Testis (tissue), 3 donors: ENCODE results near the gene TRIO. TPM values are rescaled to one million over a fixed set of nuclear protein-coding genes. Genes with fewer than 3 reads are reported as not detected.

ENCODE experiments used
- DNase-seq: peaks from one replicate; pipeline ENCODE4 v3.0.0-alpha.2; 2019
- H3K27ac ChIP-seq, 2 donors: fragments of 200-600 bp; sonication (generic); one replicate each; pipeline ENCODE4 v1.5.1; 2019
- H3K27me3 ChIP-seq: fragments of 200-600 bp; sonication (generic); one replicate; pipeline ENCODE4 v1.5.1; 2019
- H3K36me3 ChIP-seq: fragments of 200-600 bp; sonication (generic); one replicate; pipeline ENCODE4 v1.5.1; 2017; ENCODE audit warnings: low read depth; ENCODE audit errors: missing control alignments
- H3K4me1 ChIP-seq: fragments of 200-600 bp; sonication (generic); one replicate; pipeline ENCODE4 v1.5.1; 2019
- H3K4me3 ChIP-seq, 2 donors: fragments of 200-600 bp; sonication (generic); one replicate each; pipeline ENCODE4 v1.5.1; 2017 to 2019
- H3K9me3 ChIP-seq: fragments of 200-600 bp; sonication (generic); one replicate; pipeline ENCODE4 v1.5.1; 2017
- CTCF ChIP-seq, 3 experiments: fragments of 450-650 bp in 2 of 3; fragments of 200-600 bp in 1 of 3; sonication (generic) in 1 of 3; IDR thresholded peaks; one replicate each; pipeline ENCODE4 v1.5.1; 2016 to 2019; ENCODE audit warnings: antibody characterized with exemption in 3 of 3, mild to moderate bottlenecking in 2 of 3, moderate library complexity in 1 of 3
- POLR2A ChIP-seq: fragments of 450-650 bp; IDR thresholded peaks from one replicate; pipeline ENCODE4 v1.6.1; 2017; ENCODE audit warnings: antibody characterized with exemption, mild to moderate bottlenecking, moderate library complexity
- WGBS, 2 donors: methylation state at CpG; one replicate each; pipeline ENCODE4 v1.1.5; 2018; 5-methylcytosine and 5-hydroxymethylcytosine counted together
- intact Hi-C: fragments of 100-400 bp; cut with DNase I; formaldehyde crosslinking; loops from one replicate; pipeline ENCODE4 v1.15.1; 2023; ENCODE audit warnings: low total_unique reads
- polyA plus RNA-seq: library from polyadenylated mRNA; stranded (reverse); fragments of 350-450 nt; fragmentation: Illumina TruSeq; extraction: RNeasy Lipid Tissue Mini Kit (QIAGEN cat#74804); gene quantifications from one replicate; pipeline ENCODE4 v1.2.3, GENCODE V29; 2014; ENCODE audit warnings: low read depth, low replicate concordance; ENCODE audit not compliant: insufficient read depth
- total RNA-seq, 2 donors: library from RNA; depleted of rRNA; stranded (reverse); fragments of >200 nt; gene quantifications; one replicate each; pipeline ENCODE4 v1.2.3, GENCODE V29; 2016

TRIO gene
- total and polyA plus RNA-seq, 3 donors from 2014 or later: 47.2 to 295 (median 249) TPM

GRCh38 chr5:14215901-14216300 is 72.8 kb downstream of the TRIO start:
- Histone ChIP-seq H3K9me3 (no peaks in the 10 kb centered on the region), H3K4me1 (peaks cover 24% of the 10 kb centered on the region), H3K27me3 (no peaks in the 10 kb centered on the region), H3K4me3 (no peak overlapping the region), H3K36me3 (no peaks in the 10 kb centered on the region), H3K27ac (no peak overlapping the region)
- intact Hi-C loops: no loop called here
- WGBS, 2 donors: 90 to 93% methylated on average over 6 of the region's 6 CpGs
- DNase-seq: no peak
- no peak for TF ChIP-seq POLR2A

GRCh38 chr5:14216372-14216771 is 73.2 kb downstream of the TRIO start:
- 94 to 97% methylated on average over 2 of the region's 2 CpGs for WGBS, 2 donors
- H3K27me3 ChIP-seq: no peaks in the 10 kb centered on the region
- peaks cover 28% of the 10 kb centered on the region for H3K4me1 ChIP-seq
- TF ChIP-seq CTCF (IDR thresholded peaks at IDR 0.05): no peak
- no peak for TF ChIP-seq POLR2A
- no peak overlapping the region for H3K4me3 ChIP-seq
- H3K36me3 ChIP-seq: no peaks in the 10 kb centered on the region
- intact Hi-C loops: no loop called here
- no peak for DNase-seq
- no peaks in the 10 kb centered on the region for H3K9me3 ChIP-seq
- no peak overlapping the region for H3K27ac ChIP-seq

- no peak overlapping the region for H3K4me3 ChIP-seq
- DNase-seq: no peak
- 88 to 90% methylated on average over 6 to 7 of the region's 7 CpGs for WGBS, 2 donors
- intact Hi-C loops: no loop called here
- H3K27ac ChIP-seq: no peak overlapping the region
- TF ChIP-seq POLR2A (no peak), CTCF (IDR thresholded peaks at IDR 0.05) (no peak)
- H3K4me1 ChIP-seq: peaks cover 28% of the 10 kb centered on the region
- H3K9me3 ChIP-seq: no peaks in the 10 kb centered on the region
- no peaks in the 10 kb centered on the region for H3K36me3 ChIP-seq
- H3K27me3 ChIP-seq: no peaks in the 10 kb centered on the region
Measured at GRCh38 chr5:14216902-14217301, 73.8 kb downstream of the TRIO start.

GRCh38 chr5:14217587-14217986 is 74.4 kb downstream of the TRIO start:
- H3K4me1 ChIP-seq: peaks cover 28% of the 10 kb centered on the region
- WGBS, 2 donors: 61 to 66% methylated on average over 4 of the region's 4 CpGs
- intact Hi-C loops: no loop called here
- H3K9me3 ChIP-seq: no peaks in the 10 kb centered on the region
- no peak overlapping the region for H3K4me3 ChIP-seq
- no peak for TF ChIP-seq CTCF (IDR thresholded peaks at IDR 0.05)
- no peak for TF ChIP-seq POLR2A
- DNase-seq: no peak
- H3K27ac ChIP-seq: no peak overlapping the region
- H3K27me3 ChIP-seq: no peaks in the 10 kb centered on the region
- no peaks in the 10 kb centered on the region for H3K36me3 ChIP-seq

GRCh38 chr5:14218011-14218410 is 74.9 kb downstream of the TRIO start:
- no peak overlapping the region for H3K27ac ChIP-seq
- 66 to 80% methylated on average over 3 of the region's 3 CpGs for WGBS, 2 donors
- no peaks in the 10 kb centered on the region for H3K27me3 ChIP-seq
- intact Hi-C loops: no loop called here
- no peak overlapping the region for H3K4me3 ChIP-seq
- TF ChIP-seq POLR2A: no peak
- TF ChIP-seq CTCF (IDR thresholded peaks at IDR 0.05): no peak
- peaks cover 28% of the 10 kb centered on the region for H3K4me1 ChIP-seq
- H3K36me3 ChIP-seq: no peaks in the 10 kb centered on the region
- no peaks in the 10 kb centered on the region for H3K9me3 ChIP-seq
- DNase-seq: no peak
